ENCODE results near the gene SLC38A4.

SLC38A4 gene

DNA sequence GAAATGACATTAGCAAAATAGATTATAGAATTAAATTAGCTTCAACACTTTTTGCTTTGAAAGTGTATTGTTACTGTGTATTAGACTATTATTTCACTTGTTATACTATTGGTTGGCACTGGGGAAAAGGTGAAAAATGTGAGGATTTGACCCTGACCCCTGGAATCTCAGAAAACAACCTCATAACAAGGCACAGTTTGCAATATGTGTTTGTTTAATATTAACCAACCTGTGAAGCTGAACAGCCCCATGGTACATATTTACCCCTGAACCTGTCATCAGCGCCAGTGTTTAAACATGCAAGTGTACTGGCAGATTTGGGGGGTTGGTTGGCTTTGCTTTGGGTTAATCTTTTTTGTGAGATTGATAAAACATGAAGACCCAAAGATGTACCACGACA lies 11.7 kb downstream of the SLC38A4 start:
- DNase-seq = no peak

DNA sequence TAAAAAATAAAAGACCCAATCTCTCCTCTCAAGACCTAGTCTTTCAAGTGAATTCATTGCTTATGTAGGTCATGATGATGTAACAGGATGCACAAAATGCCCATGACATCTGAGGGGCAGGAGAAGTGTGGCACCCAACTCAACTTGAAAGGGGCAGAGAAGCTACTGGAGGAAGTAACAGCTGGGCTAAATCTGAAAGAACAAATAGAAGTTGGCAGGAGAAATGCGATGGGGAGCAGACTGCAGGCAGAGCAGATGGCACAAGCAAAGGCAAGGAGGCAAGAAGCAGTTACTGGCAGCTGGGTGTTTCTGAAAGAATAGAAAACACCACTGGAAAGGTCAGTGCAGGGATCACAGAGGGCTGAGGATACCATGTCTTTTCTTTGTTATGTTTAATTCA lies 14.6 kb downstream of the SLC38A4 start:
- DNase-seq = no peak

DNA sequence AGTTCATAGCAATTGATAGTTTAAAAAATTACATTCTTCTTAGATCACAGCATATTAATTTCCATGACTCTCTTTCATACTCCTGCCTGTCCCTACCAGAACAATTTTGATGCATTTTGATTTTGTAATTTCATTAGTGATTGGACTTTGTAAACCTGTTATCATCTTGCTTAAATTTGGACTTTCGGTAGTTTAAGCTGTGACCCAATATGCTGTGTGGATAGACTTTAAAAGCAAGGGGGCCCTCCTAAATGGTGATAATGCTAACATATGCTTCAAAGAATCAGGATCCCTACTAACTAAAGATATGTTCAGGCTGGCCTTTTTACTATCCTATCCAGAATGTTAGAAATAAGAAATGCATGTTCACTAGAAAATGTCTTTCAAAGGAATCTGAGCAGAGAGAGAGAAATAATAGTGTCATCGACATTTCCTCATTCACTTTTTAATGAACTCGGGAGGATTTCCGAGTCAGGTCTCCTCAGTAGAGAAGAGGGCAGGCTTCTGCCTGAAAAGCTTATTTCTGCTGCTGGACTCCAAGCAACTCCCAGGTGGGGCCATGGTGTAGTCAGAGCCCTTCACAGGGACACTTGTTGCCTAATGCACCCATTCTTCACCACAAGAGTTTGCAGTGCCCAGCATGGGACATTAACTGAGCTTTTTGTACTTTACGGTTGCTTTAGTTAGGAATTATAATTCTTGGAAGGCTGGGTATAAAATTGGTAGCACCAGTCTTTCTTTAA lies 16.7 kb downstream of the SLC38A4 start:
- no peak for DNase-seq

DNA sequence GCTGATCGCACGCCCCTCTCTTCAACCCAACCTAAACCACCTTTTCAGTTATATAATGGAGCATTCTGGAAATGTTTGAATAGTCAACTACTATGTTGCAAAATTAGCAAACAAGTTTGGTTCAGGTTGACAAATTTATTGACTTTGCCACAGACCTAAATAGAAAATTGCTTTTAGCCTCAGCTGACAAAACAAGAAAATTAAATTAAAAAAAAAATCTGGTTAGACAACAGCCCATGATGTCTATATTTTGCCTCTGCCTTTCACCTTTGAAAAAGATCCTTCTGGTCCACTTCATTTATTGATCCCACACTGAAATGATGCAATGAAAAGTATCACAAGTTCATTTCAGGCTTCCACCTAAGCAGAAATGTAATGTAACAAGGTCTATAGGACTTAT lies 17.5 kb downstream of the SLC38A4 start:
- DNase-seq = no peak

DNA sequence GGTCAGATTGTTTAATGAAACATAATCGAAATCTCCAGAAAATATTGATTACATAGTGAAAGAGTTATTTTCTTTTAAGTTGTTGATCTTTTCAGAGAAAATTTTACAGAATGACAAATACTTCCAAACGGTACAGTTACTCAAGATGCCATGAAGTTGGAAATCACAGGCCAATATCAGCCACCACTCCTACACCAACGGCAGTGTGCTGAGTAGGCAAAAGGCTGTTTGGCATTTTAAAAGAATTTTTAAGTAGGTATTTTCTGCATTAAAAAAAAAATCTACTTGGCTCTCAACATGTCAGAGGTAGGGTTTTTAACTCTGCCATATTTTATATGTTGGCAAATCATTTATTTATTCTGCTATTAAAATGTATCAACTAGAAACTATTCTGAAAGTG lies 21.7 kb downstream of the SLC38A4 start:
- DNase-seq = no peak

DNA sequence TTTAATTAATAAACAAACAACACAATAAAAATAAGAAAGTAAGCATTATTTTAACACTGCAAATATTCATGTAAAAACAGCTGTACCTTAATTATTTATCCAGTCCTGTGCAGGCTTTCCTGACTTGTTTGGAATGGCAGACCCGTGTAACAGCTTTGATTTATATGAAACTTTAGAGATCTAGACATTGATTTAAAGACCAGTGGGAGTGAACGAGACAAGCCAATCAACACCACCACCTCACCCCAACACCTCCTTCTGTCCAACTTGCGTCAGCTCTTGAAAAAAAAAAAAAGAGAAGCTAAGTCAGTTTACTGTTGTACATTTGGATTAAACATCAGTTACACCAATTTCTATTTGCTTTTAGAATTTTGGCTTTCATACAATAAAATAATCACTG lies 22.3 kb downstream of the SLC38A4 start:
- DNase-seq = no peak

DNA sequence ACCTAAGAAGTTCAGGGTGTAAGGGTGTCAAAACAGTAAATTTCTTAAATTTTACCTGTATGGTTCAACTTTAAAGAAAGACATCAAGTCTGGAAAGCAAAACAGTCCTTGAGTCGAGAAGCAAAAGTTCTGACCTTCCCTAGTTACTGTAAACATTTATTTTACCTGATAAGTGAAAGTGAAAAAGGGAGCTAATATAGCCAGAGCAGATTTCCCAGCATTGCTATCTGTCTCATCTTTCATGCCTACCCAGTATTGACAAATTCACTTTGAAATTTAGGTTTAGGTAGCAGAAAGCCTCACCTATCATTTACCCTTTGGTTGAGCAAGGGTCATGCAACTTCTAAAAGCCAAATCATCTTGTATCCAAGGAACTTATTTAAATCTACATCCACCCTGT lies 24.5 kb downstream of the SLC38A4 start:
- DNase-seq = no peak

DNA sequence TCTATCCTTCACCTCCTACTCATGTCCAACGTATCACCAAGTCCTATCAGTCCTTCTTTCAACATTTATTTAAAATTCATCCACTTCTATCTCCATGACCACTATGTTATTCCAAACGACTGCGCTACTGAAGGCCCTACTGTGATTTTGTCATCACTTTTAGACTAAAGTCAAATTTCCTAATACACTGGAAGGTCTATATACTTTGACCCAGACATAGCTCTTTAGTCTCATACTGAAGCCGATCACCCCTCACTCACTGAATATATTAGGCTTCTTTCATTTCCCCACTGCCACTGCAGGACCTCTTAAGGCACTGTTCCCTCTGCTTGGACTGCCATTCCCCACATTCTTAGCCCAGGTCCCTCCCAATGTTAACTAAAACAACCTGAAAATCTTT lies 25.6 kb downstream of the SLC38A4 start:
- DNase-seq = no peak

DNA sequence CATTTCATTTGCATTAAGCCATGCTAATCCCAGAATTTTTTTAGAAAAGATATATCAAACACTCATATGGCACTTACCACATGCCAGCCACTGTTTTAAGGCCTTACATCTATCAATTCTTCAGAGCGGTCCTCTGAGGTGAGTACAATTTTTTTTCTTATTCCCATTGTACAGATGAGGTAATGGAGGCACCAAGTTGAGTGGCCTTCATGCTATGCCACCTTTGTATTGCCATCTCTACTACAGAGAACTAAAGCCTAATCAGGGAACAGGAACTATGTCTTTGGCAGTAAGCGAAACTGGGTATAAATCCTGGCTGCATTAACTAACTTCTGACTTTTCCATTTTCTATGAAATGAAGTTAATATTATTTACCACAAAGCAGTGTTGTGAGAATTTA lies 27.1 kb downstream of the SLC38A4 start:
- no peak for DNase-seq

DNA sequence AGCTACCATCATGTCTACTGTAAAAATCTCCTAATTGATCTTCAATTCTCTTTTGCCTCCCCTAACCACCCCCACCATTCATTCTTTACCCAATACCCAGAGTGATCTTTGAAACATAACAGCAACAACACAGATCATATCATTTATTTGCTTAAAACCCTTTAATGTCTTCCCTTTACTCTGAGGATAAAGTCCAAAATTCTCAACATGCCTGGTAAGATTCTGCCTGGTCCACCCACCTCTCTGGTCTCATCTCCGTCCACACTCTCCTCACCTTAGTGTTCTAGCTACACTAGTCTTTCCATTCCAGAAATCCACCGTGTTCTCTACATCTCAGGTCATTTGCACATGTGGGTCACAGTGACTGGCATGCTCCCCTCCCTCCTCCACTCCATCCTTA lies 27.7 kb downstream of the SLC38A4 start:
- no peak for DNase-seq

DNA sequence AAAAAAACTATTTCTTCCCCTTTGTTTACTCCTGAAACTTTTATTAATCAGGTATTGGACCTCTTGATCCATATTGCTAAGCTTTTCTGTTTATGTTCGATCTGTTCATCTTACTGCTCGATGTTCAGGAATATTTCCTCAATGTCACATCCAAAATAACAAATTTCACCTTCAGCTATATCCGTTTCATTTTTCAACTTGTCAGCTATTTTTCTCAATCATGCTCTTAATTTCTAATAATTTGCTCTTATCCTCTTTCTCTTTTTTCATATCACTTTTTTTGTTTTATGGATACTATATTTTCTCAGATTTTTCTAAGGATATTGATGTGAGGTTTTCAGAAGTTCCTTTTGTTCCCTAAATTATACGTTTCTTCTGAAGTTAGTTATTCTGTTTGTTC lies 29.8 kb downstream of the SLC38A4 start:
- DNase-seq = no peak

DNA sequence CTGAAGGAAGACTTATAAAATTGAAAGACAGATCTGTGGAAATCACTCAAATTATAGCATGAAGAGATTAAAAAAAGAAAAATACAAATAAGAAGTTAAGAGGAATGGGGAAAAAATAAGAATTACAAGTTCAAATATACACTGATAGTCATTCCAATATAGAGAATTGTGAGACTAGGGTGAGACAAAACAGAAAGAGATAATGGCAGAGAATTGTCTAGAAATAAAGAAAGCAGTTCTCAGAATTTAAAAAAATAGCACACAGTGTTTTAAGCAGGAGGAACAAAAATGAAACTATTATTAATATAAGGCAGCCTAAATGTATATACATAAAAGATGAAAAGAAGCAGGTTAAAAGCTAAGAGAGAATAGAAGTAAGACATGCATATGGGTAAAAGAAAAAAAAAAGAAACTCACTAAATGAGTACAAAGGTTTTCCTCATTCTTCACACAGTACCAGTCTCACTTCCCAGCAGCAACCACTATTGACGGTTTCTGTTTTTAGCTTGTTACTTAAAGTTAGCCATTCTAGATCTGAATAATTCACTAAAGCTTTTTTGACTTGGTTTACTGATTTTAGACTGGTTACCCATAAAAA lies 31.1 kb downstream of the SLC38A4 start:
- DNase-seq = no peak

DNA sequence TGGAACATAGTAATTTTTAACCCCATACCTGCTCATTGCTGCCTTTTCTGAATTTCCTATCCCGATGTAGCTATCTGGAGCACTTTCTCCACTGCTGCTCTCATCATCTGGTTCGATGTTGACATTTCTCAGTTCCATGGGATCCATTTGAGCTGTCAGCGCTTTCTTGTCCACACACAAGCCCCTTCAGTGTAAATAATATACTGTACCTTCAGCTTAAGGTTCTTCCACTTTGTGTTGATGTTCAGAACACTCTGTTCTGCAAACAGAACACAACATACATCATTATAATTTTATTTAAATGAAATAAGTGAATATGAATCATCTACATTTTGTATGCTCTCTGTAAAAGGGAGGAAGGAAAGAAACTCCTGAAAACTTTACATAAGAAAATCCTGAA lies 32.9 kb downstream of the SLC38A4 start:
- no peak for DNase-seq

DNA sequence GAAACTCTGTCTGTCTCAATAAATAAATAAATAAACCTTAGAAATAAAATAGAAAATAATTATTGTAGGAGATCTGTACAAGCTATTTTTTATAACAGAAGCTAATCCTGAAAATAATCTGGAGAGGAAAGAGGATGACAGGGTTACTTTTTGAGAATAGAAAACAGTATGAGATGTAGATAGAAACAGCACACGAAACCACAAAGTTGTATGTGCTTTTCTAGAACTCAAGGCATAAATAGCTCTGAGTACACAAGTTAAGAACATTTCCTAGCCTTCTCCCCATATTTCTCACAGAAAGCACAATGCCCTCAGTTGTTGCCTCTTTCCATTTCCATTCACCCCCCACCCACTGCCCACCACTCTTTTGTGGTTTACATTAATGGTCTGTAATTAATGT lies 35.7 kb downstream of the SLC38A4 start:
- no peak for DNase-seq

DNA sequence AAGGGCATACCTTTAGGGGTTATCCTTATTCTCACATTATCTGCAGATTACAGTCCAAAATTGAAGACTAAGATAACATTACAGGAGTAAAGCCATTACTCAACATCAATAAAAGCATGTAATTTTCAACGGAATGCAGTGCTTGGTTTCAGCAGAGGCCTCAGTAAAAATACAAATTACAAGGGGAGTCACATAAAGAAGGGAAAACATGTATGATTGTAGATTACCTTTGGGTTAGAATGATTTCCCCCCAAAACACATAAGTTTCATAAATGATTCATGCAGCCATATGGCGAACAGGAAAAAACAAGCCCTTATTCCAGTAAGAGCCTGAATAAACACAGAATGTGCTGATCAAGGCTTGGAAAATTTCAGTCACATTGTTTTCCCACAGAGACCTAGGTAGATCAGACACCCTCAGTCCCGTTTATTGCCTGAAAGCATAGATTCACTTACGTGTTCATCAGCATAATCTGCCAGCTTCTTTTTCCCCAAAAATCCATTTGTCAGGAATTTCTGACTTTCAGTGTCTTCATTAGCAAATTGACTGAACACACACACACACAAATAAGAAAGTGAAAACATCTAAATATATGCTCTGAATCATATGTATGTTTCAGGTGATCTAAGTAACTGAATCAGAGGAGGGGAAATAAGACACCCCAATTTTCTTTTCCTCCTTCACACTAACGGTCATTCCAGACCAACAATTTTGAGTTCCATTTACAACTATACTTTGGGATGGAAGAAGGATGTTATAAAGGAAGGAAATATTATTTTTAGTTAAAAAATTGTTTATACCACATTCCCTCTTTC lies 37.5 kb downstream of the SLC38A4 start:
- DNase-seq = no peak

DNA sequence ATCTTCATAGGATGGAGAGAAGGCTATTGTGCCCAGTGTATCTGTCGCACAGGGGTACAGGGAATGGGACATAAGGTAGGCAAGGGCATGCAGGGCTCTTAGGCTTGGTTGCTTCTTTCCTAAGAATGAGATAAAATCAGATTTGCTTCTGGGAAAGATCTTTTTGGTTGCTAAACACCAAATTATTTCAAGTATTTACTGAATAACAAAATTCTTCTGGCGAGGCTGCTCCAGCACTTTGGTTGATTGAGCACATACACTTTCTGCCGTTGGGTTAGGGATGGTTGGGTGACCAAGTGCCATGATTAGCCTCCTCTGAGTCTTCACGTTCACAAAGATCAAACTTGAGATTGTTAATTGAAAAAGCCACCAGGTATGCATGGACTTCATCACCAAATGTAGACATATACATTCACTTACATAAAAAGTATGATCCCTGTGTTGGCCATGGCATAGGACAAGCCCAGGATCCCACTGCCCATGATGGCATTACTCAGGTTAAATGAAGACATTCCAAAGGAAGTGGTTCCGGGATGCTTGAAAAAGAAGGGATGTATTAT lies 38.2 kb downstream of the SLC38A4 start:
- no peak for DNase-seq

DNA sequence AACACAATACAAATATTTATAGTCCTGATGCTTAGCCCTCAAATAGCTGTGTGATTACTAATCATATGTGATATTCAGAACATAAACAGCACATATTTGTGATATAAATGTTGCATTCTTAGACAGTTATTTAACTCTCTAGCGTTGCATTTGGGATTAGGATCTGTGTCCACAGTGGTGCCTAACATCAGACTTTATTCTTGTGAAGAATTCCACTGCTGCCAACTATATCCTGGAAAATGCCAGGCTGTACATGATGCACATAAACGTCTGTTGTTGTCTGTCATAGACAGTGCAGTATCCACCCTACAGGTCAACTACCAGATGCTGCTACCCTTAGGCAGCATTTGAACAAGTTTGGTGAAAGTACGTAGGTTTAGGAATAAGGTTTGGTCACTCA lies 39.0 kb downstream of the SLC38A4 start:
- no peak for DNase-seq

DNA sequence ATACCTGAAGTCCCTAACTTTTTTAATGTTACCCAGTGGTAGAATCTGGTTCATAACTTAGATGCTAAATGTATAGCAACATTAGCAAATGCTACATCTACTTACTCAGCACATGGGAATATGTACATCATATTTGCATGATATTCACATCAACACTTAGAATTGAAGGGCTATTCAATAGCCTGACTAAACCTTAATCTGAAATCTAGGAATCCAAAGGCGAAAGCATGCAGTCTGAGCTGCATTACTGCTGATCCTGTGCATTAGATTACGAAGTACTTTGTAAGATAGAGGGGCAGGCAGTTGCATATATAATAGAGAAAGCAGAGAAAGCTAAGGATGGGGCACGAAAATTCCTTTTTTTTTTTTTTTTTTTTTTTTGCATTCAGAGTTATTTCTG lies 40.4 kb downstream of the SLC38A4 start:
- no peak for DNase-seq

DNA sequence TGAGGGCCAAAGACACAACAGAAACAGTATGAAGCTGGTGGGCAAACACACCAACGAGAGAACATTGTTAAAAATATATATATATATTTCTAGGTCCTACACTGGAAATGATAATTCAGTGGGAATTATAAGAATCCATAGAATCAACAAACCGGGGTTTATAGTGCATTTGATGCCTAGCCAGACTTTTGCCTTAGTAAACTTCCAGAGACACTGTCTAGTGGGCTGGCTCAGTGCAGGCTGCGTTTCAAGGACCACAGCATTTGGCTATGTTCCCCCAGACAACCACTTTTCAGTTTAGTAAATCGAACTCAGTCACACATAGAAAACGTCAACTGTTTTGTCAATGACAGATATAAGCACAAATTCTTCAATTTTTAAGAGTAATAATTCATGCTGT lies 41.9 kb downstream of the SLC38A4 start:
- no peak for DNase-seq

DNA sequence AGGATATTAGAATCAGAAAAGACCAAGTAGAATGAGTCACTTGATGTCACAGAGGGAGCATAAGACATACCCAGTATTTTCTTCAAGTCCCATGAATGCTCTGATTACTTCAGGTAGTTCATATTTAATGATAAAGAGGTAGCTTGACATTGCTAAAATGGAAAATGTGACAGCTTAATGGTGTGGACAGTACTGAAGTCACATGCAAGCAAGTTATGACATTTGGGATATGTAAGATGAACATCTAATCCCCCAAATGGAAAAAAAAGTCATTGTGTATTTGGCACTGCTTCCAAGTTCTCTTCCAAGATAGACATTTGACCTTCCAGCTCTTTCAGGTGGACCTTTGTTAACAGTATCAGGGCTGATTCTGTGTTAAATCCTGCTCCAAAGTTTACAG lies 45.9 kb downstream of the SLC38A4 start:
- DNase-seq = no peak

DNA sequence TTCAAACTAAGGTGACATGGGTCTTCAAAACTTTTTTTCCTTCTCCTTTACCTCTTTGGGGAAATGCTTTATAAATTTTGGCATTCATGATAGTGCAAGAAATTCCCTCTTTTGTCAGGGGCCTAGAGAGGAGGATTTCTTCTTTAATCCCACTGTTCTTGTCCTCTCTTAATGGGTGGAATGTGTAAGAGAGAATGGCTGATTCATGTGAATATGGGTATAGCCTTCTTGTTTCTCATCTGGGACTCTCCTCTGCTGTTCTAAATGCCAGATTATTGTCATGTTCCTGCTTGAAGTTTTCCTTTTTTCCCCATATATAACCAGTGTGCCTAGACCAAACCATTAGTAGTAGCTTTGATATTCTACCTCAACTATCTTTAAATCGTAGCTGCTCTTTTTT lies 46.7 kb downstream of the SLC38A4 start:
- no peak for DNase-seq

DNA sequence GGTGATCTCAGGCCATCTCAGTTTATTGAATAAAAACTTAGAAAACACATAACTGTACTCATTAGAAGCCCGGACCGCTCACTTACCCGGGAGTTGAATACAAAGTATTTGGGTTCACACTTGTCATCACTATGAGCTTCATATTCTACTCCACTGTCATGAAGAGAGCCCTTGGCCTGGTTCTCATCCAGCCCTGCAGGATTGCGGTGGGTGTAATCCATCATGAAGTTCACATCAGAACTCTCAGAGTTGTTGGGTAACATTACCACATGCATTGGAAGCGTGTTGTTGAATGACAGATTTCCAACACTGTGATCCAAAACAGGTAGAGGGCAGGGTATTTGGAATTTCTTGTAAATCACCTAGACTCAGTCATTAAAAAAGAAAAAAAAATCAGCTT lies 47.4 kb downstream of the SLC38A4 start:
- DNase-seq = no peak

DNA sequence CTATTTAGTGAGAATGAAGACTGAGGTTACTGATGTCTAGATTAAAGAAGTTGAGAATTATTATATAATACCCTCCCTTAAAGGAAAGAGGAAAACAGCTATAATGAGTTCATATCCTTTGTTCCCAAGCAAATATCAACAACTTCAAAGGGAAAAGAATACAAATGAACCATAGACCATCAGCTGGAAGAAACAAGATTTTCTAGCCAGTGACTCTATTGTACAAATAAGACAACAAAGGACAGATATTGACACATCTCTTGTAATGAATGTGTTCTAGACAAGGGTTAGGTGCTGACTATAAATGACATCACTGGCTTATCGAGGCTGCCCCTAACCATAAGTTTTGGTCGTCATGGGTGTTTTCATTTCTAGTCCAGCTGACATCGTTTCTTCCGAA lies 48.2 kb downstream of the SLC38A4 start:
- no peak for DNase-seq

DNA sequence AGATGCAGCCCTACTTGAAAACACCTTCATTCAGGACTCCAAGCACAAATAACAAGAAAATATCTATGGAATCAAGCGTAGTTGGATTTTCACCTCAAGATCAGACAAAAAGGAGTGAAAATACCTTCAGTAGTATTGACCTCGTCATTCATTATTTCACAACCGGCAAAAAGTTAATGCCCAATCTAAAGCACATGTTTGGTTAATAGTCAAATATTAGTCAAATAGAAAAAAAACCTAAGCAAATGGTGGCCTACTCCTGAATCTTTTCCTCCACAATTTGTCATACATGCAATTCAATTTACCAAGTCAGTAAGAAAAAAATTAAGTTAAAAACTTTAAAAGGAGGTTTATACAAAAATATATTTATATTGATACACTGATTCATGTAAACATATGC lies 50.0 kb downstream of the SLC38A4 start:
- no peak for DNase-seq

Data from stimulated activated CD4-positive, alpha-beta T cell treated with anti-CD3 and anti-CD28 coated beads, Interleukin-4, amount 100 ng/mL, for 24 hours (primary cell).